HG02884 (cell line): Measurements from ENCODE around the gene PLEKHJ1.

ENCODE experiments used
- ATAC-seq: cut with Tn5 transposase; IDR thresholded peaks from one replicate; pipeline ENCODE4 v1.9.1; 2021; ENCODE audit warnings: mild to moderate bottlenecking, moderate library complexity; ENCODE audit not compliant: unreplicated experiment

PLEKHJ1 gene

GRCh38 chr19:2270157-2270422, 34.0 kb upstream of the PLEKHJ1 start:
- ATAC-seq = no peak

- ATAC-seq = no peak
Observed at GRCh38 chr19:2269244-2270156, 33.4 kb upstream of the PLEKHJ1 start.

- ATAC-seq = no peak
Observed at GRCh38 chr19:2268861-2269243, 32.7 kb upstream of the PLEKHJ1 start.

- no peak for ATAC-seq
Observed at GRCh38 chr19:2268480-2268830, 32.3 kb upstream of the PLEKHJ1 start.

GRCh38 chr19:2266183-2266993, 30.3 kb upstream of the PLEKHJ1 start:
- no peak for ATAC-seq

GRCh38 chr19:2261438-2262172, 25.5 kb upstream of the PLEKHJ1 start:
- no peak for ATAC-seq

- ATAC-seq = no peak
Observed at GRCh38 chr19:2260341-2260805, 24.2 kb upstream of the PLEKHJ1 start.

GRCh38 chr19:2259336-2259735, 23.2 kb upstream of the PLEKHJ1 start:
- ATAC-seq = no peak

GRCh38 chr19:2255982-2256685, 20.0 kb upstream of the PLEKHJ1 start, which contains the start of gene JSRP1:
JSRP1 (minus strand) TSS chr19:2256417; CDS start chr19:2255314, 1,103 bp downstream.
- ATAC-seq = no peak

- no peak for ATAC-seq
Observed at GRCh38 chr19:2255112-2255845, 19.1 kb upstream of the PLEKHJ1 start.

GRCh38 chr19:2254064-2254872, 18.1 kb upstream of the PLEKHJ1 start:
- ATAC-seq = no peak

GRCh38 chr19:2253106-2254063, 17.3 kb upstream of the PLEKHJ1 start:
- ATAC-seq = no peak

GRCh38 chr19:2252797-2253105, 16.6 kb upstream of the PLEKHJ1 start:
- no peak for ATAC-seq

GRCh38 chr19:2252055-2252796, 16.1 kb upstream of the PLEKHJ1 start:
- ATAC-seq = no peak

- no peak for ATAC-seq
Observed at GRCh38 chr19:2251106-2252054, 15.3 kb upstream of the PLEKHJ1 start.

GRCh38 chr19:2250766-2251105, 14.6 kb upstream of the PLEKHJ1 start:
- ATAC-seq = no peak
